Measurements from ENCODE around the gene HACD2.

The HACD2 gene

DNA sequence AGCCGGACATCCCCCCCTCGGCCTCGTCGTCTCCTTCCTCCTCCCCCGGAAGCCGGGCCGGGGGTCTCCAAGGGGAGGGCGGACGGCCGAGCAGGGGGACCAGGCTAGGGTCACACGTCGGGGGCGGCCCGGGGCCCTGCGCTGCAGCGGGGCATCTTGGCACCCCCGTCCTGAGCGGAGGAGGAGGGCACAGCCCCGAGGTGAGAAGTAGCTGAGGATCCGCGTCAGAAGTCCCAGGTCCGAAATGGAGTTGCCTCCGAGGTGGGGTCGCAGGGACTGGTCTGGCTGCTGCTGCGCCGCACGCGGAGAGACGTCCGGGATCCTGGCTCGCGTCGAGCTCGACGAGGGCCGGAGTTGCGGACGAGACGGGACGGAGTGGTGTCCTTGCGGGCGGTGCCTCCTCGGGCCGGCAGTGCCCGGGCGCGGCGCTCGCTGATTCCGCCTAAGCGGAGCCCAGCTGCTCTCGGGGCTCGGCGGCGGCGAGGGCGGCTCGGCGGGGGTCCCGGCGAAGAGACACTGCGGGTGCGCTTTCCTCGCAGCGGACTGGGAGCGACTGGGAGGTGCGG is 136.2 kb downstream of the HACD2 start, which contains the start of gene ADCY5:
TSS of gene ADCY5 (minus strand) at position 555 of the 566 bp plus-strand sequence. CDS start at position 10, 545 bp downstream.
- no peaks in the 10 kb centered on the region for H3K4me1 ChIP-seq

DNA sequence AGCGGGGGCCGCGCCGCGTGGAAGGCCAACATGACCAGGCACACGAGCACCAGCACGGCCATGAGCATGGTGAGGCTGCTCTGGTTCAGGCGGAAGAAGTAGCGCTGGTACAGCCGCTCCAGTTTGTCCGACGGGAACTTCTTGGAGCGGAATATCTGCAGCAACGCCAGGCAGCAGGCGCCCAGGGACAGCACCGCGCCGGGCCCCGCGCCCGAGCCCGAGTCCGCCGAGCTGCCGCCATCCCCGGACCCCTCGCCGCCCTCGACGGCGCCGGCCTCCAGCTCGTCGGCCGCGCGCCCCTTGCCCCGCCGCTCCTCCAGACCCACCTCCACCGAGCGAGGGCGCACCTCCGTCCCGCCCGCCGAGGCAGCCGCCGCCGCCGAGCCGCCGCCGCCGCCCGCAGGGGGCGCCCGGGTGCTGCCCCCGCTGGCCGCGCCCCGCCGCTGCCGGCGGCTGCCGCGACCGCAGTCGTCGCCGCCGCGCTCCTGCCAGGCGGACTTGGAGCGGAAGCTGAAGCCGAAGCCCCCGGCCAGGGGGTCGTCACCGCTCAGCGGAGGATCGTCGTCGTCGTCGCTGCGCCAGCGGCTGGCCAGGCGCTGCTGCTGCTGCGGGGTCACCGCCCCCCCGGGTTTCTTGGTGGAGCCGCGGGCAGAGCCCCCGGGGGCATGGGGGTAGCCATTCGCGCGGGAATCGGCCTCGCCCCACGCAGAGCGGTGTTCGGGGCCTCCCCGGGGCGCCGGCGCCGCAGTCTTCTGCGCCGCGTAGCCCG is 136.9 kb downstream of the HACD2 start:
- Histone ChIP-seq H3K4me2 (ENCODE audit: low read length) (peak overlapping the region; percentile 76), H2AFZ (peak overlapping the region; percentile 98), H3K4me1 (no peaks in the 10 kb centered on the region), H3K27me3 (ENCODE audit: control insufficient read depth, insufficient read depth, low read length) (peaks cover 4% of the 10 kb centered on the region), H3K27ac (no peak overlapping the region), H3K9ac (no peak overlapping the region), H3K79me2 (no peaks in the 10 kb centered on the region), H3K4me3 (ENCODE audit: low read depth, low read length) (no peak overlapping the region), H3K36me3 (ENCODE audit: control insufficient read depth, insufficient read depth, low read length) (no peaks in the 10 kb centered on the region), H3K9me3 (ENCODE audit: control insufficient read depth, low read length) (no peaks in the 10 kb centered on the region)
- TF ChIP-seq, protein P1, sequence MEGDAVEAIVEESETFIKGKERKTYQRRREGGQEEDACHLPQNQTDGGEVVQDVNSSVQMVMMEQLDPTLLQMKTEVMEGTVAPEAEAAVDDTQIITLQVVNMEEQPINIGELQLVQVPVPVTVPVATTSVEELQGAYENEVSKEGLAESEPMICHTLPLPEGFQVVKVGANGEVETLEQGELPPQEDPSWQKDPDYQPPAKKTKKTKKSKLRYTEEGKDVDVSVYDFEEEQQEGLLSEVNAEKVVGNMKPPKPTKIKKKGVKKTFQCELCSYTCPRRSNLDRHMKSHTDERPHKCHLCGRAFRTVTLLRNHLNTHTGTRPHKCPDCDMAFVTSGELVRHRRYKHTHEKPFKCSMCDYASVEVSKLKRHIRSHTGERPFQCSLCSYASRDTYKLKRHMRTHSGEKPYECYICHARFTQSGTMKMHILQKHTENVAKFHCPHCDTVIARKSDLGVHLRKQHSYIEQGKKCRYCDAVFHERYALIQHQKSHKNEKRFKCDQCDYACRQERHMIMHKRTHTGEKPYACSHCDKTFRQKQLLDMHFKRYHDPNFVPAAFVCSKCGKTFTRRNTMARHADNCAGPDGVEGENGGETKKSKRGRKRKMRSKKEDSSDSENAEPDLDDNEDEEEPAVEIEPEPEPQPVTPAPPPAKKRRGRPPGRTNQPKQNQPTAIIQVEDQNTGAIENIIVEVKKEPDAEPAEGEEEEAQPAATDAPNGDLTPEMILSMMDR (IDR thresholded peaks at IDR 0.05): no peak

More for the DNA sequence above, 136.2 kb downstream of the HACD2 start, which contains the start of gene ADCY5:
- H3K4me3 ChIP-seq (ENCODE audit: low read depth, low read length): peak within 1 kb of the TSS; percentile 44
- no peaks in the 10 kb centered on the region for H3K36me3 ChIP-seq (ENCODE audit: control insufficient read depth, insufficient read depth, low read length)
- peak within 1 kb of the TSS; percentile 99 for H2AFZ ChIP-seq
- H3K9ac ChIP-seq: no peak within 1 kb of the TSS
- peak within 1 kb of the TSS; percentile 40 for H3K27ac ChIP-seq
- H3K4me2 ChIP-seq (ENCODE audit: low read length): peak within 1 kb of the TSS; percentile 76
- H3K79me2 ChIP-seq: no peaks in the 10 kb centered on the region
- peaks cover 4% of the 10 kb centered on the region for H3K27me3 ChIP-seq (ENCODE audit: control insufficient read depth, insufficient read depth, low read length)
- TF ChIP-seq, protein P1 (IDR thresholded peaks at IDR 0.05): no peak
- no peaks in the 10 kb centered on the region for H3K9me3 ChIP-seq (ENCODE audit: control insufficient read depth, low read length)

DNA sequence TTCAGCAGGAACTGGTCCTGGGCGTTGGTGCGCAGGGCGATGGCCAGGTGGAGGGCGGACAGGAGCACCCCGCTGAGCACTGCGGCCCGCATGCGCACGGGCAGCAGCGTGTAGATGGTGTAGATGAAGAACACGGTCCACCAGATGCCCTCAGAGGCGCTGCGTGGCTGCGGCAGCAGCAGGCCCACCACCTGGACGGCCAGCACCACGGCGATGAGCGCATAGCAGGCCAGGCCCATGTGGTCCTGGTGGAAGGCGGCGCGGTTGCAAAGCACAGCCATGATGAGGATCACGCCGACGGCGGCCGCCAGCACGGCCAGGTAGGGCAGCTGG is 137.5 kb downstream of the HACD2 start:
- Histone ChIP-seq H3K4me3 (ENCODE audit: low read depth, low read length) (no peak overlapping the region), H2AFZ (no peak overlapping the region), H3K79me2 (no peaks in the 10 kb centered on the region), H3K4me2 (ENCODE audit: low read length) (no peak overlapping the region), H3K36me3 (ENCODE audit: control insufficient read depth, insufficient read depth, low read length) (no peaks in the 10 kb centered on the region), H3K9me3 (ENCODE audit: control insufficient read depth, low read length) (no peaks in the 10 kb centered on the region), H3K27me3 (ENCODE audit: control insufficient read depth, insufficient read depth, low read length) (peaks cover 4% of the 10 kb centered on the region), H3K9ac (no peak overlapping the region), H3K27ac (no peak overlapping the region), H3K4me1 (no peaks in the 10 kb centered on the region)
- TF ChIP-seq, protein P1 (IDR thresholded peaks at IDR 0.05): no peak

DNA sequence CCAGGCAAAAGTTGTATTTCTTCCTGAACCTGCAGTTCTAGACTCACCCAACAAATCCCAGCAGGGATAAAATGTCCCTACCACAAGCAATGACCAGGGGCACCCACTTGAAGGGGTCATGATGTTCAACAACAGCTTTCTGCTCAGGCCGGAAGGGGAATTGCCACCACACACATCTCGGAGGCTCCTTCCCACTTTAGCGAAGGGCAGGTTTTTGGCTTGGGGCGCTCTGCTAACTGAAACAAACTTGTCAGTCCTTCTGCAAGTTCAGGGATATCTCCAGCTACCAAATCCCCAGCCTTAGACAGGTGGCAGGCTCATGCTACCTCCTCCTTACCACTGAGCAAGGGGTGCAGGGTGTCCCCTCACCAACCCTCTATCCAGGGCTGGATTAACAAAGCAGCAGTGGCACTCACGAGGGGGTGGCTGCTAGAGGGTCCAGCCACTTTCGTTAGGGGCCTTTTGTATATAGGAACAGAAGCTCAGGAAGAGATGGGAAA is 138.2 kb downstream of the HACD2 start:
- Histone ChIP-seq H3K4me1 (no peaks in the 10 kb centered on the region), H3K79me2 (no peaks in the 10 kb centered on the region), H3K9me3 (ENCODE audit: control insufficient read depth, low read length) (no peaks in the 10 kb centered on the region), H3K9ac (no peak overlapping the region), H3K36me3 (ENCODE audit: control insufficient read depth, insufficient read depth, low read length) (no peaks in the 10 kb centered on the region), H3K27me3 (ENCODE audit: control insufficient read depth, insufficient read depth, low read length) (peaks cover 4% of the 10 kb centered on the region), H3K4me3 (ENCODE audit: low read depth, low read length) (no peak overlapping the region), H2AFZ (no peak overlapping the region), H3K4me2 (ENCODE audit: low read length) (no peak overlapping the region), H3K27ac (no peak overlapping the region)
- TF ChIP-seq, protein P1 (IDR thresholded peaks at IDR 0.05): no peak
